Vein endothelial cell (primary cell): ENCODE results near the gene BASP1. TPM values are rescaled to one million over a fixed set of nuclear protein-coding genes. Genes with fewer than 3 reads are reported as not detected.

Experiments
- small RNA-seq: library from RNA; depleted of rRNA; stranded (forward); fragments of <200 nt; gene quantifications from one replicate; pipeline ENCODE3, GENCODE V24; 2012
- total RNA-seq: library from RNA; depleted of rRNA; stranded (reverse); fragments of >200 nt; gene quantifications from 2 replicates; pipeline ENCODE4 v1.2.3, GENCODE V29; 2012

Gene BASP1
- total RNA-seq = 19.2 and 31.7 TPM in 2 replicates

GRCh38 chr5:17217493-17218352 lies at the start of gene BASP1:
Gene BASP1 (plus strand): TSS chr5:17217631. CDS start chr5:17275217, 57,586 bp downstream.

Small RNA genes lying within 50 kb of the gene (small RNA-seq; reads per million reads assigned to genes)
- gene RNU6-1003P = not detected
